ENCODE results near the gene ARHGEF3.

The ARHGEF3 gene

DNA sequence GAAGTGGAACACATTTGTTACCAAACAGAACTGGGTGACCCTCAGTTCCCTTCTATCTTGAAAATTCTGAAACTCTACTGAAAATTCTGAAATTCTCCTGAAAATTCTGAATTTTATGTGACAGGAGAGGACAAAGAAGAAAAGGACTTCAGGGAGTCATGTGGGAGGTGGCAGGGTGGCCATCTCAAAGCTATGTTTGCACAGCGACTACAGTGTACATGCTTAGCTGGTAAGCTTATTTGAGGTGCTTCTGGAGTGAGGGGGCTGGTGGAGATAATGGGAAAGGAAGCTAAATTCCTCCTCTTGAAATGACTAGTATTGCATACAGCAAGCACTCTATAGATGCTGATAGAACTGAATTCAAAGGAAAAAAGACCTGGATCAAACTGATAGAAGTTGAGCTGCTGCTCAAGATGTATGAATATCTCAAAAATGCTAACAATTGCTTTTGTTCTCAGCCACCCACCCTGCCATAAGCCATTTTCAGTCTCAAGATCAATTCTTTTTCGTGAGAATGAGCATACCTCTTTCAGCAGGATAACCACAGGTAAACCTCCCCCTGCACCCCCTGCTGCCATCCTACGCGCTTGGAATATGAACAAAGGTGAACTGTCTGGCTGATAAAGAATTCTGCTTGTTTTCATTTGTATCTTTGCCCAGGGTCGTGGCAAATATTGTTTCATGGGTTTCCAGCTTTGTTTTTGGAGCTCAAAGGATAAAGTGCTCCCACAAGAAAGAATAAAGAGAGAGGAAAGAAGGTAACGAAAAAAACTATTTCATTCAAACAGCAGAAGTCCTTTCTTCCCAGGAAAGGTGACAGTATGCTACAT is 16.6 kb upstream of the ARHGEF3 start:
- Mint-ChIP-seq H3K4me1 (peaks cover 6% of the 10 kb centered on the region), H3K4me3 (no peak overlapping the region), H3K27ac (no peak overlapping the region), H3K36me3 (ENCODE audit: low read depth) (no peaks in the 10 kb centered on the region), H3K27me3 (ENCODE audit: low read depth, poor library complexity) (peaks cover 4% of the 10 kb centered on the region), H3K9me3 (no peaks in the 10 kb centered on the region)
- TF ChIP-seq, protein P1, sequence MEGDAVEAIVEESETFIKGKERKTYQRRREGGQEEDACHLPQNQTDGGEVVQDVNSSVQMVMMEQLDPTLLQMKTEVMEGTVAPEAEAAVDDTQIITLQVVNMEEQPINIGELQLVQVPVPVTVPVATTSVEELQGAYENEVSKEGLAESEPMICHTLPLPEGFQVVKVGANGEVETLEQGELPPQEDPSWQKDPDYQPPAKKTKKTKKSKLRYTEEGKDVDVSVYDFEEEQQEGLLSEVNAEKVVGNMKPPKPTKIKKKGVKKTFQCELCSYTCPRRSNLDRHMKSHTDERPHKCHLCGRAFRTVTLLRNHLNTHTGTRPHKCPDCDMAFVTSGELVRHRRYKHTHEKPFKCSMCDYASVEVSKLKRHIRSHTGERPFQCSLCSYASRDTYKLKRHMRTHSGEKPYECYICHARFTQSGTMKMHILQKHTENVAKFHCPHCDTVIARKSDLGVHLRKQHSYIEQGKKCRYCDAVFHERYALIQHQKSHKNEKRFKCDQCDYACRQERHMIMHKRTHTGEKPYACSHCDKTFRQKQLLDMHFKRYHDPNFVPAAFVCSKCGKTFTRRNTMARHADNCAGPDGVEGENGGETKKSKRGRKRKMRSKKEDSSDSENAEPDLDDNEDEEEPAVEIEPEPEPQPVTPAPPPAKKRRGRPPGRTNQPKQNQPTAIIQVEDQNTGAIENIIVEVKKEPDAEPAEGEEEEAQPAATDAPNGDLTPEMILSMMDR (IDR thresholded peaks at IDR 0.05): no peak
- no peak for DNase-seq

DNA sequence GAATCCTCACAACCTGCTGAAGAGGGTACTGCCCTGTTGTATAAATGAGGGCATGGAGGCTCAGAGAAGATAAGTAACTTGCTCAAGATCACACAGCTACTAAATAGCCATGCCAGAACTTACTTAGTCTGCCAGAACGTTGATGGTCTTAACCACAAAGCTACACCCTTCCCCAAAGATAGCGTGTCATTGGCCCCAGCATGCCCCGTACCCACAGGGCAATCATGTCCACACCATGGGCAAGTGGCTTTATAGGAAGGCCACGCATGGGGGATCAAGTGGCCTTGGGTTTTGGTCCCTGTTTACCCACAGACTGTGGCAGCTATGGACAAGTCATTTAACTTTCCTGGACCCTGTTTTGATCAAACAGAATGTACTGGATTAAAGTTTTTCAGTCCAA is 15.9 kb upstream of the ARHGEF3 start:
- H3K4me3 Mint-ChIP-seq: no peak overlapping the region
- TF ChIP-seq, protein P1 (IDR thresholded peaks at IDR 0.05): no peak
- no peak overlapping the region for H3K27ac Mint-ChIP-seq
- no peaks in the 10 kb centered on the region for H3K9me3 Mint-ChIP-seq
- H3K4me1 Mint-ChIP-seq: peaks cover 9% of the 10 kb centered on the region
- no peak for DNase-seq
- peaks cover 11% of the 10 kb centered on the region for H3K27me3 Mint-ChIP-seq (ENCODE audit: low read depth, poor library complexity)
- H3K36me3 Mint-ChIP-seq (ENCODE audit: low read depth): no peaks in the 10 kb centered on the region

DNA sequence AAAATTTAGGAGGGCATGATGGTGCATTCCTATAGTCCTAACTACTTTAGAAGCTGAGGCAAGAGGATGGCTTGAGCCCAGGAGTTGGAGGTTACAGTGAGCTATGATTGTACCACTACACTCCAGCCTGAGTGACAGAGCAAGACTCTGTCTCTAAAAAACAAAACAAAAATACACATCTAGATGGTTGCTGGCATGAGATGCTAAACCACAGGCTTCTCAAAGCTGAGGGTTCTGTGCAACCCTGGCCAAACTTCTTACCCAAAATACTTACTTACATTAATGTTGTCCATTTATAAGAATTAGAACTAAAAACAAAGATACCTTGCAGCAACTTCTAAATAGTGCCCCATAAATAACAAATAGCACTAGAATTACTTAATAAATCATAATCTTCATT is 14.3 kb upstream of the ARHGEF3 start:
- TF ChIP-seq, protein P1 (IDR thresholded peaks at IDR 0.05): no peak
- no peak for DNase-seq
- H3K9me3 Mint-ChIP-seq: no peaks in the 10 kb centered on the region
- no peak overlapping the region for H3K4me3 Mint-ChIP-seq
- H3K27ac Mint-ChIP-seq: no peak overlapping the region
- H3K36me3 Mint-ChIP-seq (ENCODE audit: low read depth): no peaks in the 10 kb centered on the region
- peaks cover 22% of the 10 kb centered on the region for H3K4me1 Mint-ChIP-seq
- peaks cover 20% of the 10 kb centered on the region for H3K27me3 Mint-ChIP-seq (ENCODE audit: low read depth, poor library complexity)

DNA sequence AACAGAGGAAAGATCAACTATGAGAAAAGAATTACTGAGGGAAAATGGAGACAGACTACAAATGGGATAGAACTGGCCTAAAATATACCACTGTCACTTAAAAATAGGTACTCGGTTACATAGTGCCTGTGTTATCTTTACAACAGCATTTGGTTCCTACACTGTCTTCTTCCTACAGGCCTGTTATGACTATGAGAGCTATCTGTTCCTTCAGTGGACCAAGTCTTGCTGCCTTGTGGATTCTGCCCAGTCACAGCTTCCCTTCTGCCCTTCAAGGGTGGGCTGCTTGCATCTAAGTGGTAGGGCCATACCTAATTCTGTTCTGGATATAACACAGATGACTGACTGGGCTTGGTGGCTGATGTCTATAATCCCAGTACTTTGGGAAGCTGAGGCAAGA is 13.8 kb upstream of the ARHGEF3 start:
- Mint-ChIP-seq H3K4me3 (no peak overlapping the region), H3K27me3 (ENCODE audit: low read depth, poor library complexity) (peaks cover 20% of the 10 kb centered on the region), H3K4me1 (peaks cover 24% of the 10 kb centered on the region), H3K36me3 (ENCODE audit: low read depth) (no peaks in the 10 kb centered on the region), H3K27ac (no peak overlapping the region), H3K9me3 (no peaks in the 10 kb centered on the region)
- DNase-seq: no peak
- TF ChIP-seq, protein P1 (IDR thresholded peaks at IDR 0.05): no peak

DNA sequence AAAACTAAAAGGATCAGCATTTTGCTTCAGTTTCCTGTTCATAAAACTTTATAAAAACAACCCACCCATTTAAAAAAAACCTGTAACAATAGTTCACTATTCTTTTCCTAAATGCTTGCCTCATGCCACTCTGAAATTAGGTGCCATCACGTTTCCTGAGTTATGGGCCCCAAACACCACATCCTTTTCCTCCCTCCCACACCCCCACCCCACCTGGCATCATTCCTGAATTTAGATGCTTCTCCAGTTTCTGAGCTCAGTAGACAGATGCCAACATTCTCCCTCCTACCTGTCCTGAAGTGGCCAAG is 11.9 kb upstream of the ARHGEF3 start:
- Mint-ChIP-seq H3K9me3 (no peaks in the 10 kb centered on the region), H3K27ac (no peak overlapping the region), H3K36me3 (ENCODE audit: low read depth) (no peaks in the 10 kb centered on the region), H3K4me3 (no peak overlapping the region), H3K4me1 (peaks cover 32% of the 10 kb centered on the region), H3K27me3 (ENCODE audit: low read depth, poor library complexity) (peaks cover 20% of the 10 kb centered on the region)
- no peak for DNase-seq
- TF ChIP-seq, protein P1 (IDR thresholded peaks at IDR 0.05): no peak
